Tibial nerve (tissue), 4 donors: ENCODE results near the gene RUNX1.
A peak's percentile ranks its signal among the peaks of the same experiment; 100 is the strongest.

Experiments used
- EP300 ChIP-seq, 2 donors: sonication (generic); formaldehyde crosslinking; IDR thresholded peaks; one replicate each; pipeline ENCODE4 v1.6.1; 2017; ENCODE audit warnings: antibody characterized with exemption in 2 of 2, mild to moderate bottlenecking in 1 of 2
- POLR2A ChIP-seq, 2 donors: fragments of 450-650 bp; IDR thresholded peaks; one replicate each; pipeline ENCODE4 v1.6.1; 2017; ENCODE audit warnings: antibody characterized with exemption in 2 of 2, mild to moderate bottlenecking in 2 of 2, moderate library complexity in 2 of 2
- TF ChIP-seq, protein P1 (sequence below), 5 experiments: fragments of 200-600 bp in 3 of 5; fragments of 450-650 bp in 2 of 5; sonication (generic) in 3 of 5; IDR thresholded peaks; one replicate each; pipeline ENCODE4 v1.5.1; 2016 to 2019; ENCODE audit warnings: antibody characterized with exemption in 5 of 5, mild to moderate bottlenecking in 3 of 5, moderate library complexity in 2 of 5

GRCh38 chr21:34887725-34888568 is 161.2 kb downstream of the RUNX1 start:
- TF ChIP-seq, protein P1, sequence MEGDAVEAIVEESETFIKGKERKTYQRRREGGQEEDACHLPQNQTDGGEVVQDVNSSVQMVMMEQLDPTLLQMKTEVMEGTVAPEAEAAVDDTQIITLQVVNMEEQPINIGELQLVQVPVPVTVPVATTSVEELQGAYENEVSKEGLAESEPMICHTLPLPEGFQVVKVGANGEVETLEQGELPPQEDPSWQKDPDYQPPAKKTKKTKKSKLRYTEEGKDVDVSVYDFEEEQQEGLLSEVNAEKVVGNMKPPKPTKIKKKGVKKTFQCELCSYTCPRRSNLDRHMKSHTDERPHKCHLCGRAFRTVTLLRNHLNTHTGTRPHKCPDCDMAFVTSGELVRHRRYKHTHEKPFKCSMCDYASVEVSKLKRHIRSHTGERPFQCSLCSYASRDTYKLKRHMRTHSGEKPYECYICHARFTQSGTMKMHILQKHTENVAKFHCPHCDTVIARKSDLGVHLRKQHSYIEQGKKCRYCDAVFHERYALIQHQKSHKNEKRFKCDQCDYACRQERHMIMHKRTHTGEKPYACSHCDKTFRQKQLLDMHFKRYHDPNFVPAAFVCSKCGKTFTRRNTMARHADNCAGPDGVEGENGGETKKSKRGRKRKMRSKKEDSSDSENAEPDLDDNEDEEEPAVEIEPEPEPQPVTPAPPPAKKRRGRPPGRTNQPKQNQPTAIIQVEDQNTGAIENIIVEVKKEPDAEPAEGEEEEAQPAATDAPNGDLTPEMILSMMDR (IDR thresholded peaks at IDR 0.05) = no peak
- TF ChIP-seq POLR2A (IDR thresholded peaks at IDR 0.05) (no peak), EP300 (IDR thresholded peaks at IDR 0.05) (peak in 1 of 2 donors; percentile 37)
